ENCODE measurements around the gene PTGER1. TPM values are rescaled to one million over a fixed set of nuclear protein-coding genes. Genes with fewer than 3 reads are reported as not detected.

Gene PTGER1
- total and polyA plus RNA-seq, 2 of the 8 experiments (the other 6 are each of a cell fraction or from before 2014, with no cell fraction given): 0.20 to 0.41 TPM

GRCh38 chr19:14476327-14476672 is 1.1 kb upstream of the PTGER1 start (continued):
- TF ChIP-seq TEAD4 (IDR thresholded peaks at IDR 0.05; ENCODE audit: low read depth, low read length) (no peak), BCL11A (IDR thresholded peaks at IDR 0.05; ENCODE audit: low read depth in 2 of 2, low read length in 2 of 2) (no peak), SP2 (IDR thresholded peaks at IDR 0.05; ENCODE audit: low read length) (no peak), MAFK (IDR thresholded peaks at IDR 0.05; ENCODE audit: low read depth, low read length) (no peak), SP1 (IDR thresholded peaks at IDR 0.05; ENCODE audit: low read depth, low read length) (no peak), KDM1A (IDR thresholded peaks at IDR 0.05; ENCODE audit: borderline replicate concordance, low read length) (no peak), KDM4A (IDR thresholded peaks at IDR 0.05; ENCODE audit: low read depth, low read length, severe bottlenecking) (no peak), SUZ12 (IDR thresholded peaks at IDR 0.05; ENCODE audit: low read length) (no peak)
